Smooth muscle cell of the coronary artery (primary cell): ENCODE measurements around the gene NOC3L. TPM values are rescaled to one million over a fixed set of nuclear protein-coding genes. Genes with fewer than 3 reads are reported as not detected.

Experiments used
- total RNA-seq: library from RNA; depleted of rRNA; stranded (reverse); fragments of >200 nt; gene quantifications from 2 replicates; pipeline ENCODE4 v1.2.3, GENCODE V29; 2014; ENCODE audit warnings: low replicate concordance

The NOC3L gene, protein sequence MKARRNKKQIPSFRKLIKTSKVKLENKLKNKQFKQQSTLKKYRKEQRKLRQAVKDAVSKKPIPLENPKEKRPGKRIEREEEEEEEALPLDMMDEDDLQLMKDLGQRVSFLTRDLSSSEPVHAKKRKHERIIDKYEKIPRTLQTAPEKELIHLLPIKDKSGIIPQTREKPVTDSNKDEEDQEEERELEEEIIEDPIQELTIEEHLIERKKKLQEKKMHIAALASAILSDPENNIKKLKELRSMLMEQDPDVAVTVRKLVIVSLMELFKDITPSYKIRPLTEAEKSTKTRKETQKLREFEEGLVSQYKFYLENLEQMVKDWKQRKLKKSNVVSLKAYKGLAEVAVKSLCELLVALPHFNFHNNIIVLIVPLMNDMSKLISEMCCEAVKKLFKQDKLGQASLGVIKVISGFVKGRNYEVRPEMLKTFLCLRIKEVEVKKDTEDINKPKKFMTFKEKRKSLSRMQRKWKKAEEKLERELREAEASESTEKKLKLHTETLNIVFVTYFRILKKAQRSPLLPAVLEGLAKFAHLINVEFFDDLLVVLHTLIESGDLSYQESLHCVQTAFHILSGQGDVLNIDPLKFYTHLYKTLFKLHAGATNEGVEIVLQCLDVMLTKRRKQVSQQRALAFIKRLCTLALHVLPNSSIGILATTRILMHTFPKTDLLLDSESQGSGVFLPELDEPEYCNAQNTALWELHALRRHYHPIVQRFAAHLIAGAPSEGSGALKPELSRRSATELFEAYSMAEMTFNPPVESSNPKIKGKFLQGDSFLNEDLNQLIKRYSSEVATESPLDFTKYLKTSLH
- 9.1 and 18.2 TPM in 2 replicates for total RNA-seq

DNA sequence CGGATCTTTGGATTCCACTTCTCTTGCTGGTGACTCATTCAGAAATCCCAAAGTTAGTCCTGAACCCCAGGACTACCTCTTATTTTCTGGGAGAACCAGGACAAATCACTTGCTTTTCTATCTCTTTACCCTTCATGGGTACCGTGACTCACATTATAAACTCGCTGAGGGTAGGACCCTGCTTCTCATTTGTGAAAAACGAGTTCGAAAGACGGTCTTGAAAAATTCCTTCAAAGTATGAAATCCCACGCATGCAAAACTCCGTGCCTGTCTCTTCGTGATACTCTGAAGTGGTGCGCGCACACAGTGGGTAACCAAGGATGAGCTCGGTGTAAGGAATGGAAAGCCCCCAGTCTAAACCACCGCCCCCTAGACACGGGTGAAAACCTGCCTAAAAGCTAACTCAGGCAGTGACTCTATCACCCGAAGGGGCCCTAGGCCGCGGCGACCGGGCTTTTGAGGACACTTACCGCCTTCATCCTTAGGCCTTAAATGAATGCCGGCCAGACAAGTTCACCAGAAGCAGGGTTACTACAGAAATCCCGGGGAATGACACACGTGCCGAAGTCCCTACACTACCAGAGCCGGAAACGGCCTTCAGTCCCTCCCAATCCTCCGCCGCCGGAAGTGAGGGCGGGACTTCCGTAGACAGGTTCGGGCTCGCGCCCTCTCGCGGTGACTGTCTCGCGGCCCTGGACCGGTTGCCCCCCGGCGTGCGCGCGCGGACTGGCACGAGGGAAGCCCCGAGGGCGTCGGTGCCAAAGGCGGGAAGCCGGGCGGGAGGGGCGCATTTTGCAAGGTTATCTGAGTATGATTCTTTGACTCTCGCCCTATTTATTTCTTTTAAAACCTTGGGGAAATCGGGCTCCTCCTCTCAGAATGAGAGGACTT lies at the start of gene NOC3L:
Gene NOC3L (minus strand): TSS at position 580 of the 891 bp plus-strand sequence. CDS start 101 bp downstream, at position 479.

DNA sequence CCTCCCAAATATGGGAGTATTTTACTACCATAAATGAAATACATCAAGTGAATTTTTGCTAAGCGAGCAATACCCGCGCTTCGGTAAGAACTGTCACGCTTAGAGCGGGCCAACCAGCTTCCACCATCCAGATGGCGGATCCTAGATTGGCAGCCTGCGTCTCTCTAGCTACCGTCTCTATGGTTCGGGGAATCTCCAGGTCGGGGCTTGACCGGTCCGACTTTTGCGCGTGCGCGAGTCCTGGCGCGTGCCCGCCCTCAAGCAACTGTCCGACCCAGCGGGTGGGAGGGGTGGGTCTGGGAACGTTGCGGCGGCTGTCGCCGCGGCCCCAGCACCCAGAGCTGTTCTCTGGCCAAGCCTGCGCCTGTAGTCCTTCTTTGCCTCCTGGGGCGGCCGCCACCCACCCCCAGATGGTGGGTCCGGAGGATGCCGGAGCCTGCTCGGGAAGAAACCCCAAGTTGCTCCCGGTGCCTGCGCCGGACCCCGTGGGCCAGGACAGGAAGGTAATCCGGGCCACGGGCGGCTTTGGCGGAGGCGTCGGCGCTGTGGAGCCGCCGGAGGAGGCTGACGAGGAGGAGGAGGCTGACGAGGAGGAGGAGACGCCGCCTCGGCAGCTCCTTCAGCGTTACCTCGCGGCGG lies 39.6 kb upstream of the NOC3L start, which contains the start of gene TBC1D12:
Gene TBC1D12 (plus strand): TSS at position 338 of the 639 bp plus-strand sequence. CDS start 73 bp downstream, at position 411.

Other genes starting within 250 kb of the NOC3L start
- gene TBC1D12, start 39.6 kb upstream of the NOC3L start, total RNA-seq: 5.5 and 13.4 TPM in 2 replicates
- 1.6 and 10.1 TPM in 2 replicates for gene HELLS, start 182.8 kb upstream of the NOC3L start, total RNA-seq